GM12801 (cell line): ENCODE data around the gene SNCA.

ENCODE experiments used
- TF ChIP-seq, protein P1 (sequence below): IDR thresholded peaks from one replicate; pipeline ENCODE4 v1.5.1; 2011; ENCODE audit warnings: control low read depth; ENCODE audit not compliant: insufficient read length; ENCODE audit errors: extremely low read depth

Gene SNCA

DNA sequence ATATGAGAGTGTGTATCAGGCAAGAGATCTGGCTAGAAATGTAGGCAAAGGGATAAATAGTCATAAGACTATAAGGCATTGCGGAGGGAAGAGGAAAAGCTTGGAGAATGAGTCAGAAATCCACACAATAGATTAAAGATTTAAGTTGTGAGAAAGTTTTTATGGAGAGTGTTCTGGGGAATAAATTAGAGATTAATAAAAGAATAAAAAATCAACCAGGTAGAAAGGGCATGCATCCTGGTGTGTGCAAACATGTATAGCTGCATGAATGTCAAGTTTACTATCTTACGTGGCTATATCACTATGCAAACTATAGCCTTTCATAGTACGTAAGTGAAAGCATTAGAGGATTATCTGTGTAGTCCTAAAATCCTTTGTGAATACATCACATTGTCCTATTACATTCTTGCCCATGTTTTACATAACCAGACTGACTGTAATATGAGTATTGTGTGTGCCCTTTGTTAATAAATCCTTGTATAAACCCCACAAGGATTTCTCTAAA lies 36.9 kb downstream of the SNCA start:
- TF ChIP-seq, protein P1, sequence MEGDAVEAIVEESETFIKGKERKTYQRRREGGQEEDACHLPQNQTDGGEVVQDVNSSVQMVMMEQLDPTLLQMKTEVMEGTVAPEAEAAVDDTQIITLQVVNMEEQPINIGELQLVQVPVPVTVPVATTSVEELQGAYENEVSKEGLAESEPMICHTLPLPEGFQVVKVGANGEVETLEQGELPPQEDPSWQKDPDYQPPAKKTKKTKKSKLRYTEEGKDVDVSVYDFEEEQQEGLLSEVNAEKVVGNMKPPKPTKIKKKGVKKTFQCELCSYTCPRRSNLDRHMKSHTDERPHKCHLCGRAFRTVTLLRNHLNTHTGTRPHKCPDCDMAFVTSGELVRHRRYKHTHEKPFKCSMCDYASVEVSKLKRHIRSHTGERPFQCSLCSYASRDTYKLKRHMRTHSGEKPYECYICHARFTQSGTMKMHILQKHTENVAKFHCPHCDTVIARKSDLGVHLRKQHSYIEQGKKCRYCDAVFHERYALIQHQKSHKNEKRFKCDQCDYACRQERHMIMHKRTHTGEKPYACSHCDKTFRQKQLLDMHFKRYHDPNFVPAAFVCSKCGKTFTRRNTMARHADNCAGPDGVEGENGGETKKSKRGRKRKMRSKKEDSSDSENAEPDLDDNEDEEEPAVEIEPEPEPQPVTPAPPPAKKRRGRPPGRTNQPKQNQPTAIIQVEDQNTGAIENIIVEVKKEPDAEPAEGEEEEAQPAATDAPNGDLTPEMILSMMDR: no peak

DNA sequence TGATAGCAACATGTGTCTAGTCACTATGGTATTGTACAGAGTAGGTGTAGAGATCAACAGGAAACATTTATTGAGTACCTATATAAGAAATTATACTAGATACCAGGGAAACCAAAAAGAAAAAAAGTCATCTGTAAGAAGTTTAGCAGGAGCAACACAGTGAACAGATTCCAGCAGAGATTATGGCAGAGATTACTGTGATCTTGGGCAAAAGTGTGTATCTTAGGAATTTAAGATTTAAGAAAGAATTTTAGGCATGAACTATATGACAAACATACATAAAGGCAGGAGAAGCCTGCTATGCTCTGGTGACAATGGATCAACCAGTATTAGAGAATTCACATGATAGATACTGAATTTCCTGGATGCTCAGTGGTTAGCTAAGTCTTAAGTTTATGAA lies 37.9 kb downstream of the SNCA start:
- TF ChIP-seq, protein P1: no peak

DNA sequence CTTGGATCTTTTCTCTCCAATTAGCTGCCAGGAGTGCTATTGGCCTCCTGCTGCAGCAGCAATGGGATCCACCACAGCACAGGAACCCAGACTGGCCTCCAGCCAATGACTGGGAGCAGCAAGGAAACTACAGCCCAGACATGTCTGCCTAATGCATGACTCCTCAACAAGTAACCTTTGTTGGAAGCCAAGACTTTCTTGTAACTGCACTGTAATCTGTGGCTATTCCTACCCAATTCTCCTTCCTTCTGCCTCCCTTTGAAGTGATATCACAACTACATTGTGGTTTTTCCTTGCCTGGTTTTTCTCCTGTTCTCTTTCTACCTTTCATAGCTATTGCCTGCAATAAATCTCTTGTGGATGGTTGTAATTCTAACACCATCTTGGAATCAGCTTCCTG lies 39.8 kb downstream of the SNCA start:
- TF ChIP-seq, protein P1: no peak

DNA sequence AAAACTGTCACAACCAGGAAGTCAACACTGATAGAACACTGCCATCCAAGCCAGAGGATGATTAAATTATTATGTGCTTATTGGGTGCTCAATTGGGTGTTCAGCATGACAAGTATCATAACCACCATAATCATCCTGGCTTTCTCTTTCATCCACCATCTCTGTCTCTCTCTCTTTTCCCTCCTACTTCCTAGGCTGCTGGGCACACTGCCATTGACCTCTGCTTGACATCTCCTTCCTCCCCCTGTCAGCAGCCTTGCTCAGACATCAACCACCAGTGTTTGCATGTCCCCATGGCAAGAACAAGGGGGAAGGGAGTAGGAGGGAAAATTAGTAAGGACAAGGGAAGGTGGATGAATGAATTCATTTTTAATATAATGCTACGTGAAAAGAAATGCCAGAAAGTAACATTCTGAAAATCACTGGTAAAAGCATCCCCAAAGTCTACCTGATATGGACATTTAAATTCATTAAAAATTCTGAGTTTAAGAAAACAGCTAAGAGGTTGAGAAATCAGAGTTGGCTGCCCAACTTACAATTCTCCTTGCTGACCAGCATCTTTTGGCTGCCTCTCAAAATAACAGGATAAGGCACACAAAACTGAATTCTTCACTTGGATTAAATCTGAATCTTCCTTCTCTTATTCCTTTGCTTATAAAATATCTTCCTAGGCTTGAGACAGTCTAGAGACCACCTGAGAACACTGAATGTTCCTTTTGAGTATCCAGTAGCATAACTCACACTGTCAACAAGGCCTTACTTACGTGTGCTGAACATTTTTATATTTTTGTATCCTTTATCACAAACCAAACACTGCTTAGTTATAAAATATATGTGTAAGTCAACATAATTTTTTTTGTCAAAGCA lies 48.5 kb downstream of the SNCA start:
- TF ChIP-seq, protein P1: no peak

DNA sequence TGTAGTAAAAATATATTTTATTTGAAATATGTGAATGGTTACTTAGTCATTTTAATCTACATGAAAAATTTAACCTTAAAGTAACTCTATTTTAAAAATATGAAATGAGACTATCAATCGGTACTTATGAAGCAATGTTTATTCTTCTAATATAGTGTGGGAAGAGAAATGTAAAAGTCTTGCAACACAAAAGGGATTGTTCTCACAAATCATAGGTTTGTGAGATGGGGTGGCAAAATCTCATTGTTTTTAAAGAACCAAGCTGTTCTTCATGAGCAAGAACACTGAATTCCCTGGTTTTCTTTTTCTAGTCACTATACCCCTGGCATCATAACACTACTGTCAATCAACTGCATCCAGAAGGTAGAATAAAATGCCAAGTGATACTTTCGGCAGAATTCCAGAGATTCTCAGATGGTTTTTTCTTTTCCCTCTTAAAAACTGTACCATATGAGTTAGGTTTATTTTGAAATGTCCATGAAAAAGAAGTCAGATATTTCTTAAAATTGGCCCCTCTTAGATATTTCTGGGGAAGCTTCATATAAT lies 52.2 kb downstream of the SNCA start:
- TF ChIP-seq, protein P1: no peak

DNA sequence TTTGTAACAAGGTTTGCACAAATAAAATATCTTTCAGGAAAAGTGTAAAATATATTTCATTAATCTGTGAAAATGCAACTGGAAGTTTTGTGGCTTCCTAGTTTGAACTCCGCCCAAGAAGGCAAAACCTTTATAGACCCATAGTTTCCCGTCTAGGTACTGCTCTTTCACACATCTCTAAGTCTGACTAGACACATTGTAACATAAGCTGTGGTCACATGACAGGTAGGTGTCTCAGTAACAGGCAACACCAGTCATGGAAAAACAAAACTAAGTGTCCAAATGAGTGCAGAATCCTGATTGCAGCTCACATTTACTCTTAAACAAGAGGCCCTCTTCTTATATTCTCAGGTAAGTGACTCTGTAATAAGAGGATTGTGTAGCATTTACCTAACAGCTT lies 55.6 kb downstream of the SNCA start:
- TF ChIP-seq, protein P1: no peak

DNA sequence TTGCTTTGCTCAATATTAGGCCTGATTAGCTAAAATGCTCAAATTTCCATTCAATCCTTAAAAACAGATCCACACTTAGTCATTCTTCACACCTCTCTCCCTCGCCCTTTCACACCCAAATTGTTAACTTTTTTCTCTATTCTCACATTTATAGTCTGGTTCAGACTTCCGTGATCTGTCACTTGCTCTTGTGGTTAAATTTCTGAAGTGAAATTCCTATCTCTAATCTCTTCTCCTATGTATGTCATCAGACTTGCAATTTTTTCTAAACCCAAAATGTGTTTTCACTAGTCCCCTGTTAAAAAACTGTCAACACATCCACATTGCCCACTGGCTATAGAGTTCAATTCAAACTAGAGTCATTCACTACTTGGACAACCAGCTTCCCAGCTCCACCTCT lies 63.2 kb downstream of the SNCA start:
- TF ChIP-seq, protein P1: no peak
